B cell (primary cell): ENCODE results near the gene HAGH. TPM values are rescaled to one million over a fixed set of nuclear protein-coding genes. Genes with fewer than 3 reads are reported as not detected.

Experiments used
- ATAC-seq: fragments of 200-7000 bp; cut with Tn5 transposase; one replicate; pipeline ENCODE4 v1.10.0; 2021; ENCODE audit warnings: low read depth, mild to moderate bottlenecking, moderate number of reproducible peaks, moderate library complexity
- CTCF ChIA-PET: fragments of 350-600 bp; sonication (Branson Sonifier 250); formaldehyde crosslinking; loops from one replicate; lab custom pipeline; 2021; ENCODE audit warnings: antibody characterized with exemption, inconsistent platforms; lab: Charles Lee
- POLR2A ChIA-PET: fragments of 350-600 bp; sonication (Branson Sonifier 250); formaldehyde crosslinking; loops from one replicate; lab custom pipeline; 2021; ENCODE audit warnings: antibody characterized with exemption; lab: Charles Lee
- DNase-seq: peaks from one replicate; pipeline ENCODE4 v3.0.0; 2013
- H2AFZ ChIP-seq: 2 replicates; pipeline ENCODE4 v1.6.1; 2012; ENCODE audit warnings: mild to moderate bottlenecking, low read depth, low read length; ENCODE audit not compliant: insufficient read depth, poor library complexity, severe bottlenecking
- H3K27ac ChIP-seq, 2 donors: 1 replicate in 1 of 2; 2 replicates in 1 of 2; pipeline ENCODE4 v1.5.1; 2012 to 2013; ENCODE audit warnings: low read length in 2 of 2, mild to moderate bottlenecking in 2 of 2, moderate library complexity in 1 of 2
- H3K27me3 ChIP-seq, 4 experiments: fragments of 200-600 bp in 1 of 4; sonication (generic) in 1 of 4; replicated peaks in 1 of 4; 1 replicate in 2 of 4; 2 replicates in 2 of 4; pipeline versions ENCODE4 v1.6.1 to v1.7.0; 2013 to 2016; ENCODE audit warnings: low read length in 3 of 4, mild to moderate bottlenecking in 2 of 4, mixed read lengths in 1 of 4, moderate library complexity in 1 of 4; ENCODE audit not compliant: insufficient read depth in 4 of 4, control insufficient read depth in 3 of 4; ENCODE audit errors: control extremely low read depth in 1 of 4
- H3K36me3 ChIP-seq, 2 experiments: replicated peaks in 1 of 2; 1 replicate in 1 of 2; 2 replicates in 1 of 2; pipeline versions ENCODE4 v1.6.1 to v1.7.1; 2013; ENCODE audit warnings: low read length in 1 of 2; ENCODE audit not compliant: insufficient read depth in 2 of 2, control insufficient read depth in 1 of 2; ENCODE audit errors: control extremely low read depth in 1 of 2, extremely low read depth in 1 of 2
- H3K4me1 ChIP-seq, 2 donors: fragments of 200-600 bp in 1 of 2; sonication (generic) in 1 of 2; 1 replicate in 1 of 2; 2 replicates in 1 of 2; pipeline versions ENCODE4 v1.5.1 to v1.6.1; 2013 to 2017; ENCODE audit warnings: low read length in 2 of 2; ENCODE audit not compliant: control insufficient read depth in 2 of 2, insufficient read depth in 2 of 2
- H3K4me2 ChIP-seq: replicated peaks from 2 replicates; pipeline ENCODE3; 2012; ENCODE audit warnings: mild to moderate bottlenecking, low read depth, low read length; ENCODE audit not compliant: poor library complexity, severe bottlenecking
- H3K4me3 ChIP-seq, 5 experiments: fragments of 200-600 bp in 1 of 5; sonication (generic) in 1 of 5; 1 replicate in 3 of 5; 2 replicates in 2 of 5; pipeline versions ENCODE4 v1.5.1 to v1.7.0; 2011 to 2016; ENCODE audit warnings: low read length in 4 of 5, mild to moderate bottlenecking in 4 of 5, low read depth in 2 of 5, control low read depth in 1 of 5, moderate library complexity in 1 of 5; ENCODE audit not compliant: insufficient read depth in 1 of 5; ENCODE audit errors: control extremely low read depth in 1 of 5, extremely low read depth in 1 of 5
- H3K79me2 ChIP-seq: fragments of 200-600 bp; sonication (generic); one replicate; pipeline ENCODE4 v1.6.0; 2016; ENCODE audit warnings: low read length; ENCODE audit not compliant: control insufficient read depth, insufficient read depth
- H3K9ac ChIP-seq: fragments of 200-600 bp; sonication (generic); 2 replicates; pipeline ENCODE4 v1.6.1; 2017; ENCODE audit warnings: mild to moderate bottlenecking, low read length, moderate library complexity
- H3K9me3 ChIP-seq, 3 donors: one replicate each; pipeline versions ENCODE4 v1.6.1 to v1.7.1; 2013; ENCODE audit warnings: low read length in 2 of 3; ENCODE audit not compliant: control insufficient read depth in 2 of 3, insufficient read depth in 1 of 3; ENCODE audit errors: control extremely low read depth in 1 of 3
- H4K20me1 ChIP-seq: 2 replicates; pipeline ENCODE4 v1.6.0; 2012; ENCODE audit warnings: mild to moderate bottlenecking, low read length; ENCODE audit not compliant: insufficient read depth, control insufficient read depth, poor library complexity, severe bottlenecking
- H3K27ac Mint-ChIP-seq: one replicate; pipeline ENCODE4 v1.8.0; 2021; ENCODE audit warnings: mixed read lengths
- H3K27me3 Mint-ChIP-seq: one replicate; pipeline ENCODE4 v1.8.0; 2021; ENCODE audit warnings: mixed read lengths
- H3K4me1 Mint-ChIP-seq: one replicate; pipeline ENCODE4 v1.8.0; 2021; ENCODE audit warnings: mixed read lengths
- H3K4me3 Mint-ChIP-seq: one replicate; pipeline ENCODE4 v1.8.0; 2021; ENCODE audit warnings: mixed read lengths
- H3K9me3 Mint-ChIP-seq: one replicate; pipeline ENCODE4 v1.8.0; 2022; ENCODE audit warnings: mixed read lengths; ENCODE audit not compliant: insufficient read depth
- CTCF ChIP-seq: fragments of 200-600 bp; IDR thresholded peaks from one replicate; pipeline ENCODE4 v1.8.0; 2022; ENCODE audit warnings: antibody characterized with exemption, mild to moderate bottlenecking
- EZH2 ChIP-seq: IDR thresholded peaks from 2 replicates; pipeline ENCODE4 v1.6.1; 2012; ENCODE audit warnings: borderline replicate concordance, low read depth, mild to moderate bottlenecking, moderate library complexity, low read length; ENCODE audit not compliant: insufficient read depth, poor library complexity, severe bottlenecking
- WGBS: methylation state at CpG from one replicate; pipeline ENCODE4 v1.1.5; 2013; ENCODE audit warnings: missing lambda C conversion rate; ENCODE audit not compliant: insufficient coverage; 5-methylcytosine and 5-hydroxymethylcytosine counted together
- intact Hi-C: fragments of 100-400 bp; cut with micrococcal nuclease; formaldehyde crosslinking; loops from one replicate; pipeline ENCODE4 v1.10.0; 2022
- polyA plus RNA-seq: library from polyadenylated mRNA; depleted of rRNA; stranded (reverse); fragments of >200 nt; gene quantifications from 2 replicates; pipeline ENCODE4 v1.2.3, GENCODE V29; 2012
- total RNA-seq, 2 donors: library from RNA; stranded (reverse); fragments of 120-200 nt in 1 of 2; gene quantifications; 1 replicate in 1 of 2; 2 replicates in 1 of 2; pipeline versions ENCODE4 v1.2.3 to v1.2.4, GENCODE V29; 2013 to 2022

HAGH gene
- total and polyA plus RNA-seq, 2 donors (not counting 1 experiment from before 2014, with no cell fraction given) = 50.6 to 74.2 TPM

GRCh38 chr16:1768767-1769401 is 57.7 kb downstream of the HAGH start:
- Mint-ChIP-seq H3K9me3 (no peaks in the 10 kb centered on the region), H3K27ac (no peak overlapping the region), H3K27me3 (no peaks in the 10 kb centered on the region), H3K4me3 (no peak overlapping the region), H3K4me1 (peaks cover 16% of the 10 kb centered on the region)
- Histone ChIP-seq H3K36me3 (peaks cover 0 to 47% of the 10 kb centered on the region in 2 experiments), H3K4me3 (no peak overlapping the region), H3K4me2 (no peak overlapping the region), H3K79me2 (peaks cover 9% of the 10 kb centered on the region), H3K9me3 (peaks cover 0 to 3% (median 0%) of the 10 kb centered on the region in 3 donors), H3K27me3 (no peaks in the 10 kb centered on the region), H3K27ac (no peak overlapping the region), H3K9ac (no peak overlapping the region), H4K20me1 (peaks cover 28% of the 10 kb centered on the region), H2AFZ (no peak overlapping the region), H3K4me1 (peaks cover 13 to 21% of the 10 kb centered on the region in 2 donors)
- TF ChIP-seq CTCF (no peak), EZH2 (no peak)
- ChIA-PET CTCF (interaction anchor here (1.2 kb wide), 1 partner anchor 63 kb away, joined by 4 read pairs; the partner anchor contains the start of gene MAPK8IP3), POLR2A (no interaction called here)
- intact Hi-C loops = no loop called here
- 91% methylated on average over 21 of the region's 26 CpGs for WGBS
- DNase-seq (no peak), ATAC-seq (no peak)

GRCh38 chr16:1768061-1768766 is 58.4 kb downstream of the HAGH start:
- Histone ChIP-seq H3K9me3 (peaks cover 0 to 4% (median 0%) of the 10 kb centered on the region in 3 donors), H3K36me3 (peaks cover 0 to 51% of the 10 kb centered on the region in 2 experiments), H3K4me1 (peaks cover 11 to 18% of the 10 kb centered on the region in 2 donors), H4K20me1 (peaks cover 29% of the 10 kb centered on the region), H3K9ac (no peak overlapping the region), H3K79me2 (peaks cover 4% of the 10 kb centered on the region), H2AFZ (no peak overlapping the region), H3K4me2 (no peak overlapping the region), H3K27me3 (no peaks in the 10 kb centered on the region), H3K4me3 (no peak overlapping the region), H3K27ac (no peak overlapping the region)
- DNase-seq (no peak), ATAC-seq (no peak)
- ChIA-PET POLR2A (interaction anchor here (1.1 kb wide), 1 partner anchor 9 kb away, joined by 3 read pairs; no protein-coding TSS in a partner anchor), CTCF (interaction anchor here (1.2 kb wide), 1 partner anchor 62 kb away, joined by 4 read pairs; the partner anchor contains the start of gene MAPK8IP3)
- H3K27me3 Mint-ChIP-seq = no peaks in the 10 kb centered on the region
- H3K4me1 Mint-ChIP-seq = peaks cover 15% of the 10 kb centered on the region
- 97% methylated on average over 40 of the region's 41 CpGs for WGBS
- peak overlapping the region; percentile 74 for H3K27ac Mint-ChIP-seq
- TF ChIP-seq EZH2 = no peak
- intact Hi-C loops = no loop called here
- no peak overlapping the region for H3K4me3 Mint-ChIP-seq
- no peaks in the 10 kb centered on the region for H3K9me3 Mint-ChIP-seq
